Parathyroid adenoma (tissue), 2 donors: ENCODE measurements around the gene KRT86.

Source experiments
- H2AFZ ChIP-seq: fragments of 300-600 bp; sonication (generic); one replicate; pipeline ENCODE4 v1.7.0; 2017; ENCODE audit warnings: antibody characterized with exemption, mild to moderate bottlenecking
- H3K27ac ChIP-seq: fragments of 300-600 bp; sonication (generic); one replicate; pipeline ENCODE4 v1.7.0; 2017
- H3K27me3 ChIP-seq: fragments of 300-600 bp; sonication (generic); one replicate; pipeline ENCODE4 v1.7.0; 2017; ENCODE audit warnings: low read length; ENCODE audit not compliant: control insufficient read depth, insufficient read depth
- H3K36me3 ChIP-seq: fragments of 300-600 bp; sonication (generic); one replicate; pipeline ENCODE4 v1.7.0; 2017; ENCODE audit warnings: low read length; ENCODE audit not compliant: control insufficient read depth, insufficient read depth
- H3K4me1 ChIP-seq: fragments of 300-600 bp; sonication (generic); one replicate; pipeline ENCODE4 v1.7.0; 2017; ENCODE audit warnings: control low read depth
- H3K4me2 ChIP-seq: fragments of 300-600 bp; sonication (generic); one replicate; pipeline ENCODE4 v1.7.0; 2017; ENCODE audit warnings: low read length
- H3K4me3 ChIP-seq: fragments of 300-600 bp; sonication (generic); one replicate; pipeline ENCODE4 v1.7.0; 2017; ENCODE audit warnings: low read depth, low read length
- H3K79me2 ChIP-seq: fragments of 300-600 bp; sonication (generic); one replicate; pipeline ENCODE4 v1.7.0; 2017; ENCODE audit warnings: control low read depth
- H3K9ac ChIP-seq: fragments of 300-600 bp; sonication (generic); one replicate; pipeline ENCODE4 v1.7.0; 2017; ENCODE audit warnings: mild to moderate bottlenecking
- H3K9me3 ChIP-seq: fragments of 300-600 bp; sonication (generic); one replicate; pipeline ENCODE4 v1.7.0; 2017; ENCODE audit warnings: low read length; ENCODE audit not compliant: control insufficient read depth
- TF ChIP-seq, protein P1 (sequence below): fragments of 300-600 bp; sonication (generic); IDR thresholded peaks from one replicate; pipeline ENCODE4 v1.7.0; 2017; ENCODE audit warnings: antibody characterized with exemption, mild to moderate bottlenecking
- donor health status: primary hyperparathyroidism.

The KRT86 gene

DNA sequence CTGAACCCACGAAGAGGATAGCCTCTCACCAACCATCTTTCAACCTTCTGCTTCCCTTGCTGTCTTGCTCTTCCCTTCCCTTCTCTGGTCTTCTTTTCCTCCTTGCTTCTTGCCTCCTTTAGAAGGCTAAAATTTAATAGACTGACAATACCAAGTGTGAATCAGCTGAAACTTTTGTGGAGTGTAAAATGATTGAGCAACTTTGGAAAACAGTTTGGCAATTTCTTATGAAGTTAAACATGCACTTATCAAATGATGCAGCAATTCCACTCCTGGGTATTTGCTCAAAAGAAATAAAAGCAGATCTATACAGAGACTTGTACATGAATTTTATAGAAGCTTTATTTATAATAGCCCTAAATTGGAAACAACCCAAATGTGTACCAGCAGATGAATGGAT lies 3.3 kb upstream of the KRT86 start:
- no peak overlapping the region for H3K4me2 ChIP-seq
- no peaks in the 10 kb centered on the region for H3K4me1 ChIP-seq
- H3K4me3 ChIP-seq: no peak overlapping the region
- H3K79me2 ChIP-seq: no peaks in the 10 kb centered on the region
- no peaks in the 10 kb centered on the region for H3K9me3 ChIP-seq
- no peak overlapping the region for H3K9ac ChIP-seq
- TF ChIP-seq, protein P1, sequence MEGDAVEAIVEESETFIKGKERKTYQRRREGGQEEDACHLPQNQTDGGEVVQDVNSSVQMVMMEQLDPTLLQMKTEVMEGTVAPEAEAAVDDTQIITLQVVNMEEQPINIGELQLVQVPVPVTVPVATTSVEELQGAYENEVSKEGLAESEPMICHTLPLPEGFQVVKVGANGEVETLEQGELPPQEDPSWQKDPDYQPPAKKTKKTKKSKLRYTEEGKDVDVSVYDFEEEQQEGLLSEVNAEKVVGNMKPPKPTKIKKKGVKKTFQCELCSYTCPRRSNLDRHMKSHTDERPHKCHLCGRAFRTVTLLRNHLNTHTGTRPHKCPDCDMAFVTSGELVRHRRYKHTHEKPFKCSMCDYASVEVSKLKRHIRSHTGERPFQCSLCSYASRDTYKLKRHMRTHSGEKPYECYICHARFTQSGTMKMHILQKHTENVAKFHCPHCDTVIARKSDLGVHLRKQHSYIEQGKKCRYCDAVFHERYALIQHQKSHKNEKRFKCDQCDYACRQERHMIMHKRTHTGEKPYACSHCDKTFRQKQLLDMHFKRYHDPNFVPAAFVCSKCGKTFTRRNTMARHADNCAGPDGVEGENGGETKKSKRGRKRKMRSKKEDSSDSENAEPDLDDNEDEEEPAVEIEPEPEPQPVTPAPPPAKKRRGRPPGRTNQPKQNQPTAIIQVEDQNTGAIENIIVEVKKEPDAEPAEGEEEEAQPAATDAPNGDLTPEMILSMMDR: no peak
- H3K27me3 ChIP-seq: no peaks in the 10 kb centered on the region
- H3K36me3 ChIP-seq: no peaks in the 10 kb centered on the region
- no peak overlapping the region for H3K27ac ChIP-seq
- no peak overlapping the region for H2AFZ ChIP-seq

DNA sequence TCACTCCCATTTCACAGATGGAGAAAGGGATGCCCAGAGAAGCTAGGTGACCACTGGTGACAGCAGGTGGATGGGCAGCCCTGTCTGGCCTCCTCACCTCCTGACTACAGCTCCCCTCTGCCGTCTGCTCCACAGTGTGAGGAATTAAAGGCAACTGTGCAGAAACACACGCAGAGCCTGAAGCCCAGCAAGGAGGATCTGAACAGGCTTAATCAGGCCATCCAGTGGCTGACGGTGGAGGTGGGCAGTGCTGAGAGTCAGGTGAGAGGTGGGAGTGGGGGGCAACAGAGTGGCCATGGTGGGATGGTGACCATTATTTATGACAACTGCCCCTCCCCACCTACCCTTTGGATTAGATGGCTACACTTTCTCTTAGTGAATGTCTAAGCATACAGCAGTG lies 1.2 kb downstream of the KRT86 start:
- H3K36me3 ChIP-seq: no peaks in the 10 kb centered on the region
- H3K4me1 ChIP-seq: peaks cover 4% of the 10 kb centered on the region
- no peak overlapping the region for H3K4me2 ChIP-seq
- TF ChIP-seq, protein P1: no peak
- H3K27me3 ChIP-seq: no peaks in the 10 kb centered on the region
- H3K9me3 ChIP-seq: no peaks in the 10 kb centered on the region
- no peak overlapping the region for H3K4me3 ChIP-seq
- no peak overlapping the region for H3K9ac ChIP-seq
- no peaks in the 10 kb centered on the region for H3K79me2 ChIP-seq
- no peak overlapping the region for H2AFZ ChIP-seq
- no peak overlapping the region for H3K27ac ChIP-seq

DNA sequence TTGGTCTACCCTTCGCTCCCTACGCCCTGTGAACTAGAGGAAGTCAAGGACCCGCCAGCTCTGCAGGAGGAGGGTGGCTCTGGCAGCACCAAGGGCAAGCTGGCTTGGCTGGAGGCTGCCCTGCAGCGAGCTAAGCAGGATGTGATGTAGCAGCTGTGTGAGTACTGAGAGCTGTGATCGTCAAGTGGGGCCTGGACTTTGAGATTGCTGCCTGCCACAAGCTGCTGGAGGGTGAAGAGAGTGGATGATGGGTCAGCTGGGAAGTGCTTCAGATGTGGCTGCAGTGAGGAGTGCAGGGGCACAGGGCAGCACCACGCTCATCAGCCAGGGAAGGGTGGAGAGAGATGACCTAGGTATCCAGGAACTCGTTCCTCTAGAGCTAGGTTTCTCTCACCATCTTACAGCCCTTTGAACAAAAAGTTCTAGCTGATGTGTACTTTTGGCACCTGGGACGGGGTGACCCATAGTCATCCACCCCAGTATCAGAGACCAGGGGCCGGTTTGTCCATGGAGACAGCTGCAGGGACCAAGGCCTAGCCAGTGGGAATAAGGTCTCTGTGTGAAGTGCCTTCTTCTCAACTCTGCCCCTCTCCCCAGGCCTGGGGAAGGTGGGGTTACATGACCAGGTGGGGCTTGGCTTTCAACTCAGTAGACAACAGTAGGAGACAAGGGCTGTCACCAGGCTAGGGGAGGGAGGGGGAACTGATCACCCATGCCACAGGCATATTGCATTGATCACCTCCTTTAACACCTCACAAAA lies 3.2 kb downstream of the KRT86 start:
- H3K27ac ChIP-seq: no peak overlapping the region
- H3K4me3 ChIP-seq: no peak overlapping the region
- no peak overlapping the region for H3K4me2 ChIP-seq
- H3K9me3 ChIP-seq: no peaks in the 10 kb centered on the region
- no peaks in the 10 kb centered on the region for H3K36me3 ChIP-seq
- TF ChIP-seq, protein P1: no peak
- H3K9ac ChIP-seq: no peak overlapping the region
- no peak overlapping the region for H2AFZ ChIP-seq
- H3K4me1 ChIP-seq: peaks cover 4% of the 10 kb centered on the region
- no peaks in the 10 kb centered on the region for H3K27me3 ChIP-seq
- no peaks in the 10 kb centered on the region for H3K79me2 ChIP-seq

DNA sequence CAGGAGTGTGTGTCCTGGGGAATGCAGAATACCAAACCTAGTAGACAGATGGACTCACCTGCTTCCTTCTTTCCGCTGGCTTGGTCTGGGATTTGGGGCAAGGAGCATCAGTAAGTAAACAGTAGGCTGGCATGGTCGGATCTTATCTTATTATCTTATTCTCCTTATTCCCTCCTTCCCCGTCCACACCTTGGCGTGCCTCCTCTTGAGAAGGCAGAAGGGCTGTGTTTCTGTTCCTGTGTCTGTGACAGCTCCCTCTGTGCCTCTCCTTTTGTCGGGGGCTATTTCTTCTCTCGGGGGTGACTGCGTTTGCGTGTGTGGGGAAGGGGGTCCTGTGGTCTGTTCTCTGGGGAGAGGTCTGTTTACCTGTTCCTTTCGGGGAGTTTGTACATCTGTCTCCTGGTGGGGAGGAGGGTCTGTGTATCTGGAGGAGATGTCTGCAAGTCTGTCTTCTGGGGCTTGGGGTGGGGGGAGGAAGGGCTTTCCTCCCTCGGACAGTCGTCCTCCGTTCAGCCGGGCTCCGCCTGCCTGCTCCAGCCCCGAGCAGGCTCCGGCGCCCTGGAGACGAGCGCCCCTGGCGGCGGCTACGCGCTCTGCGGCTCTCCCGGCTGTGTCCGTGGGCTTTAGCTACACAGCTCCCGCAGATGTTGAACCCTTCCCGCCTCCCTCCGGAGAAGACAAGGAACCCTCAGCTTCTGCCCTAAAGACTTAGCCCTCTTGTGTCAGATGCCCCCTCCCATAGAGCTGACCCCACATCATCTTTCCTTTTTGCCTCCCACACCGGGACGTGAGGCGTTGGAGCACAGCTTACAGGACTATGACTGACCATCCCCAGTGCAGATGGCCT lies 4.4 kb downstream of the KRT86 start:
- Histone ChIP-seq H3K9me3 (no peaks in the 10 kb centered on the region), H3K9ac (no peak overlapping the region), H3K4me2 (peak overlapping the region; percentile 73), H3K79me2 (no peaks in the 10 kb centered on the region), H3K27me3 (no peaks in the 10 kb centered on the region), H3K27ac (peak overlapping the region; percentile 1), H3K36me3 (no peaks in the 10 kb centered on the region), H3K4me3 (peak overlapping the region; percentile 54), H3K4me1 (peaks cover 4% of the 10 kb centered on the region), H2AFZ (peak overlapping the region; percentile 62)
- TF ChIP-seq, protein P1: peak; percentile 99
